ENCODE data around the gene UCN.

Gene UCN

GRCh38 chr2:27265536-27265870 lies 42.7 kb downstream of the UCN start:
- no peak overlapping the region for H3K4me3 ChIP-seq (ENCODE audit: low read depth, low read length, poor library complexity, severe bottlenecking)

DNA sequence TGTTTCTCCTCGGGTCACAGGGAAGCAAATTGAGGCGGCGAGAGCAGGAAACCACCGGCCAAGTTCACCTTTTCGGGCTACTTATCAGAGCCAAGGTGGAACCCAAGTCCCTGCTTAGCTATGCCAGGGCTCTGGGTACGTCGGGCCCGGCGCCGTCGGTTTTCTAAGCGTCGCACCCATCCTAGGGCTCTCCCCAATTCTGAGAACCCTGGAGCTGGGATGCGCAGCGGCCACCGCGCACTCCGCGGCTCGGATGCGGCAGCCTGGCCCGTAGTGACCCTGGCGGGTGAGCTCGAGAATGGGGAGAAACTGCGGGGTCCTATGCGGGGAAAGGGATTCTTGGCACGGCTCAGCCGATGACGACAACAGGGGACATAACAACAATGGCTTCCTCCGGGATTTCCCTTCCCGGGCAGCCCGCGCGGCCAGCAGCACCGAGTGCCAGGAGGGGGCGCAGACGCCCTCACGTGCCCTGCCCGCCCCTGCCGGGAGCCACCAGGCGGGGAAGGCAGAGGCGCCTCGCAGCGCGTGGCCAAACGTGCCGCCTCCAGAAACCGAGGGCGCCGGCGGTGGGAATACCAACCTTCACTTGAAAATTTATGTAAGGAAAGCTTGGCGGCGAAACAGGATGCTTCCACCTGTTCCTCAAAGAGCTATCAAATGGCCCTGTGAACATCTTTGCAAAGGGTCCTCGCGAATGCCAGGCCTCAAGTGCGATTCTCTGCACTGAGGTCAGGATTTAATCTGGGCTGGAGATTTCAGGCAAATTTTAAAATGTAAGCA lies 43.3 kb downstream of the UCN start:
- Histone ChIP-seq H2AFZ (ENCODE audit: low read length) (no peak overlapping the region), H3K36me3 (ENCODE audit: insufficient read depth, low read length) (no peaks in the 10 kb centered on the region), H3K4me2 (ENCODE audit: low read length) (peak overlapping the region; percentile 55), H3K4me3 (ENCODE audit: low read depth, low read length, poor library complexity, severe bottlenecking) (peak overlapping the region; percentile 42), H3K79me2 (ENCODE audit: insufficient read depth, low read length) (no peaks in the 10 kb centered on the region), H3K9me2 (ENCODE audit: low read depth, low read length) (no peaks in the 10 kb centered on the region), H3K4me1 (ENCODE audit: insufficient read depth, low read length, severe bottlenecking) (peaks cover 20% of the 10 kb centered on the region), H4K20me1 (ENCODE audit: insufficient read depth, low read length) (no peaks in the 10 kb centered on the region), H3K27ac (ENCODE audit: low read depth, low read length, poor library complexity, severe bottlenecking) (no peak overlapping the region), H3F3A (ENCODE audit: insufficient read depth, low read length) (no peaks in the 10 kb centered on the region), H3K9ac (ENCODE audit: low read length) (no peak overlapping the region), H3K27me3 (ENCODE audit: insufficient read depth, low read length) (peaks cover 19% of the 10 kb centered on the region), H3K9me3 (ENCODE audit: low read length) (no peaks in the 10 kb centered on the region)
- TF ChIP-seq, protein P1, sequence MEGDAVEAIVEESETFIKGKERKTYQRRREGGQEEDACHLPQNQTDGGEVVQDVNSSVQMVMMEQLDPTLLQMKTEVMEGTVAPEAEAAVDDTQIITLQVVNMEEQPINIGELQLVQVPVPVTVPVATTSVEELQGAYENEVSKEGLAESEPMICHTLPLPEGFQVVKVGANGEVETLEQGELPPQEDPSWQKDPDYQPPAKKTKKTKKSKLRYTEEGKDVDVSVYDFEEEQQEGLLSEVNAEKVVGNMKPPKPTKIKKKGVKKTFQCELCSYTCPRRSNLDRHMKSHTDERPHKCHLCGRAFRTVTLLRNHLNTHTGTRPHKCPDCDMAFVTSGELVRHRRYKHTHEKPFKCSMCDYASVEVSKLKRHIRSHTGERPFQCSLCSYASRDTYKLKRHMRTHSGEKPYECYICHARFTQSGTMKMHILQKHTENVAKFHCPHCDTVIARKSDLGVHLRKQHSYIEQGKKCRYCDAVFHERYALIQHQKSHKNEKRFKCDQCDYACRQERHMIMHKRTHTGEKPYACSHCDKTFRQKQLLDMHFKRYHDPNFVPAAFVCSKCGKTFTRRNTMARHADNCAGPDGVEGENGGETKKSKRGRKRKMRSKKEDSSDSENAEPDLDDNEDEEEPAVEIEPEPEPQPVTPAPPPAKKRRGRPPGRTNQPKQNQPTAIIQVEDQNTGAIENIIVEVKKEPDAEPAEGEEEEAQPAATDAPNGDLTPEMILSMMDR (IDR thresholded peaks at IDR 0.05; ENCODE audit: low read length): peak; percentile 63
- no peak for TF ChIP-seq EZH2 (IDR thresholded peaks at IDR 0.05; ENCODE audit: borderline replicate concordance, low read length)

More at GRCh38 chr2:27265536-27265870, 42.7 kb downstream of the UCN start:
- no peaks in the 10 kb centered on the region for H3K79me2 ChIP-seq (ENCODE audit: insufficient read depth, low read length)
- H3K9me3 ChIP-seq (ENCODE audit: low read length): no peaks in the 10 kb centered on the region
- H2AFZ ChIP-seq (ENCODE audit: low read length): no peak overlapping the region
- H3K36me3 ChIP-seq (ENCODE audit: insufficient read depth, low read length): no peaks in the 10 kb centered on the region
- H4K20me1 ChIP-seq (ENCODE audit: insufficient read depth, low read length): no peaks in the 10 kb centered on the region
- H3K4me2 ChIP-seq (ENCODE audit: low read length): 0 out of 2 replicates have a peak overlapping the region, but pooled peaks have one; percentile 55
- no peak overlapping the region for H3K9ac ChIP-seq (ENCODE audit: low read length)
- H3F3A ChIP-seq (ENCODE audit: insufficient read depth, low read length): no peaks in the 10 kb centered on the region
- H3K27ac ChIP-seq (ENCODE audit: low read depth, low read length, poor library complexity, severe bottlenecking): no peak overlapping the region
- H3K4me1 ChIP-seq (ENCODE audit: insufficient read depth, low read length, severe bottlenecking): peaks cover 20% of the 10 kb centered on the region
- H3K27me3 ChIP-seq (ENCODE audit: insufficient read depth, low read length): peaks cover 19% of the 10 kb centered on the region
- no peaks in the 10 kb centered on the region for H3K9me2 ChIP-seq (ENCODE audit: low read depth, low read length)
- TF ChIP-seq, protein P1 (IDR thresholded peaks at IDR 0.05; ENCODE audit: low read length): no peak
- TF ChIP-seq EZH2 (IDR thresholded peaks at IDR 0.05; ENCODE audit: borderline replicate concordance, low read length): no peak

DNA sequence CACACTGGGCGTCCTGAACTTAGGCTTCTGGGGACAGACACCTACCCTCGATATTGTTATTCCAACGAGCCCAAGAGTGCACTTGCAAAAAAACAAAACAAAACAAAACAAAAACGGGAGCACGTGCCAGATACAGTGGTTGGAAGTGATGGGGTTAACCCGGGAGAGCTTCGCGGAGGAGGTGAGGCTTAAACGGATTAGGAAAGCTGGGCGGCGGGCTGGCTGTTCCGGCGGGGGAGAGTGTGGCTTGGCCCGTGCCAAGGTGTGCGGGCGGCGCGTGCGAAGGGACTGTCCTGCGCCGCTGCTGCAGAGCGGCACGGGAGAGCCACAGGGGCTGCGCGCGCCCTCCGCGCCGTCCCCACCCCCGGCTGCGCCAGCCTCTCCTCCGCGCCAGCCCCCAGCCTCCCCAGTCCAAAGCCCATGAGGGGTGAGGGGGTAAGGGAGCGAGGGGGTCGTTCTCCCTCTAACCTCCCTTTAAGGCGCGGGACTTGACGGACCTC lies 43.9 kb downstream of the UCN start:
- no peak overlapping the region for H3K27ac ChIP-seq (ENCODE audit: low read depth, low read length, poor library complexity, severe bottlenecking)
- no peak overlapping the region for H3K9ac ChIP-seq (ENCODE audit: low read length)
- no peaks in the 10 kb centered on the region for H3K9me2 ChIP-seq (ENCODE audit: low read depth, low read length)
- no peaks in the 10 kb centered on the region for H3K79me2 ChIP-seq (ENCODE audit: insufficient read depth, low read length)
- H3F3A ChIP-seq (ENCODE audit: insufficient read depth, low read length): no peaks in the 10 kb centered on the region
- H3K4me2 ChIP-seq (ENCODE audit: low read length): peak overlapping the region; percentile 55
- no peaks in the 10 kb centered on the region for H3K36me3 ChIP-seq (ENCODE audit: insufficient read depth, low read length)
- no peaks in the 10 kb centered on the region for H3K9me3 ChIP-seq (ENCODE audit: low read length)
- H3K4me1 ChIP-seq (ENCODE audit: insufficient read depth, low read length, severe bottlenecking): peaks cover 20% of the 10 kb centered on the region
- H3K27me3 ChIP-seq (ENCODE audit: insufficient read depth, low read length): peaks cover 19% of the 10 kb centered on the region
- H4K20me1 ChIP-seq (ENCODE audit: insufficient read depth, low read length): no peaks in the 10 kb centered on the region
- H2AFZ ChIP-seq (ENCODE audit: low read length): no peak overlapping the region
- TF ChIP-seq, protein P1 (IDR thresholded peaks at IDR 0.05; ENCODE audit: low read length): no peak
- TF ChIP-seq EZH2 (IDR thresholded peaks at IDR 0.05; ENCODE audit: borderline replicate concordance, low read length): no peak; the same call in 1 of the 2 replicates
- H3K4me3 ChIP-seq (ENCODE audit: low read depth, low read length, poor library complexity, severe bottlenecking): peak overlapping the region; percentile 42
